Measurements from ENCODE around the gene RMI1. TPM values are rescaled to one million over a fixed set of nuclear protein-coding genes. Genes with fewer than 3 reads are reported as not detected.
A peak's percentile ranks its signal among the peaks of the same experiment; 100 is the strongest.

RMI1 gene
- total and polyA plus RNA-seq, 8 donors: 3.2 to 20.5 (median 5.1) TPM; not detected in 2

- Histone ChIP-seq H3K9me3 (no peaks in the 10 kb centered on the region), H3K27me3 (no peaks in the 10 kb centered on the region), H3K4me1 (peaks cover 12 to 69% (median 48%) of the 10 kb centered on the region in 4 donors), H3K27ac (no peak overlapping the region), H3K36me3 (peaks cover 49 to 57% (median 56%) of the 10 kb centered on the region in 4 donors), H3K4me3 (peak overlapping the region in 2 of 4 donors; percentile 79 to 92)
- no peak for TF ChIP-seq POLR2AphosphoS5 (IDR thresholded peaks at IDR 0.05)
- no peak for TF ChIP-seq POLR2A (IDR thresholded peaks at IDR 0.05)
- no peak for TF ChIP-seq CTCF (IDR thresholded peaks at IDR 0.05)
- TF ChIP-seq EP300 (IDR thresholded peaks at IDR 0.05): no peak
- intact Hi-C loops (cut with DNase I; ENCODE audit: low total_unique reads): no loop called here
- WGBS, 5 donors: 28 to 43% (median 35%) methylated on average over 1 of the region's 1 CpG
- DNase-seq: no peak
Measured at GRCh38 chr9:83977196-83977595, 3.4 kb upstream of the RMI1 start.

GRCh38 chr9:83978992-83979811 is 1.4 kb upstream of the RMI1 start:
- Histone ChIP-seq H3K27ac (peak overlapping the region; percentile 94 to 100 (median 99)), H3K36me3 (peaks cover 31 to 37% (median 36%) of the 10 kb centered on the region in 4 donors), H3K9me3 (no peaks in the 10 kb centered on the region), H3K27me3 (no peaks in the 10 kb centered on the region), H3K4me3 (peak overlapping the region; percentile 79 to 98 (median 92)), H3K4me1 (peaks cover 15 to 67% (median 48%) of the 10 kb centered on the region in 4 donors)
- intact Hi-C loops (cut with DNase I; ENCODE audit: low total_unique reads): no loop called here
- WGBS, 5 donors: 0 to 1% (median 1%) methylated on average over 38 to 55 of the region's 55 CpGs
- DNase-seq: peak; percentile 82 to 95
- TF ChIP-seq POLR2AphosphoS5 (IDR thresholded peaks at IDR 0.05) (peak in 2 of 3 donors; percentile 40 to 52), EP300 (IDR thresholded peaks at IDR 0.05) (no peak)

GRCh38 chr9:83979812-83980394 is 702 bp upstream of the RMI1 start, which contains the start of gene HNRNPK:
TSS of gene HNRNPK (minus strand) at chr9:83980215. CDS start at chr9:83978252, 1,963 bp downstream.
- Histone ChIP-seq H3K27me3 (no peaks in the 10 kb centered on the region), H3K27ac (peak within 1 kb of the TSS; percentile 94 to 100 (median 99)), H3K9me3 (no peaks in the 10 kb centered on the region), H3K36me3 (peaks cover 24 to 30% (median 29%) of the 10 kb centered on the region in 4 donors), H3K4me3 (peak within 1 kb of the TSS; percentile 79 to 98 (median 92)), H3K4me1 (peaks cover 15 to 60% (median 44%) of the 10 kb centered on the region in 4 donors)
- DNase-seq: peak; percentile 100
- intact Hi-C loops (cut with DNase I; ENCODE audit: low total_unique reads): no loop called here
- TF ChIP-seq POLR2A (IDR thresholded peaks at IDR 0.05): peak in 1 of 4 donors; percentile 21
- peak; percentile 29 to 49 (median 45) for TF ChIP-seq POLR2AphosphoS5 (IDR thresholded peaks at IDR 0.05)
- no peak for TF ChIP-seq EP300 (IDR thresholded peaks at IDR 0.05)
- WGBS, 5 donors: 0% methylated on average over 42 to 57 of the region's 57 CpGs

- TF ChIP-seq CTCF (IDR thresholded peaks at IDR 0.05): no peak
- no peak for TF ChIP-seq POLR2AphosphoS5 (IDR thresholded peaks at IDR 0.05)
- TF ChIP-seq EP300 (IDR thresholded peaks at IDR 0.05): no peak
- TF ChIP-seq POLR2A (IDR thresholded peaks at IDR 0.05): no peak
- no peaks in the 10 kb centered on the region for H3K27me3 ChIP-seq
- DNase-seq: peak; percentile 55 to 64
- H3K4me3 ChIP-seq: peak overlapping the region; percentile 79 to 98 (median 92)
- H3K27ac ChIP-seq: peak overlapping the region; percentile 94 to 100 (median 99)
- 1 to 2% (median 1%) methylated on average over 28 to 29 of the region's 29 CpGs for WGBS, 5 donors
- intact Hi-C loops (cut with DNase I; ENCODE audit: low total_unique reads): no loop called here
- no peaks in the 10 kb centered on the region for H3K9me3 ChIP-seq
- peaks cover 10 to 16% (median 15%) of the 10 kb centered on the region in 4 donors for H3K36me3 ChIP-seq
- H3K4me1 ChIP-seq: peaks cover 15 to 60% (median 37%) of the 10 kb centered on the region in 4 donors
Measured at GRCh38 chr9:83981126-83981871, 694 bp downstream of the RMI1 start.

GRCh38 chr9:83986195-83986594 is 5.6 kb downstream of the RMI1 start:
- Histone ChIP-seq H3K27me3 (no peaks in the 10 kb centered on the region), H3K4me3 (no peak overlapping the region), H3K4me1 (peaks cover 4 to 51% (median 23%) of the 10 kb centered on the region in 4 donors), H3K9me3 (no peaks in the 10 kb centered on the region), H3K36me3 (peaks cover 0 to 12% (median 4%) of the 10 kb centered on the region in 4 donors), H3K27ac (peak overlapping the region in 2 of 5 donors; percentile 59 to 63)
- 78 to 87% (median 84%) methylated on average over 3 of the region's 3 CpGs for WGBS, 5 donors
- TF ChIP-seq POLR2A (IDR thresholded peaks at IDR 0.05) (no peak), EP300 (IDR thresholded peaks at IDR 0.05) (no peak), CTCF (IDR thresholded peaks at IDR 0.05) (no peak)
- intact Hi-C loops (cut with DNase I; ENCODE audit: low total_unique reads): no loop called here
- no peak for DNase-seq

All from stomach (tissue), 9 donors.